KMS-11 (cell line): Measurements from ENCODE around the gene NIPBL.
A peak's percentile ranks its signal among the peaks of the same experiment; 100 is the strongest.

Experiments
- H2AFZ ChIP-seq: fragments of 200-600 bp; sonication (generic); 2 replicates; pipeline ENCODE4 v1.6.1; 2016; ENCODE audit warnings: antibody characterized with exemption, mixed run types, low read depth
- H3K27ac ChIP-seq: fragments of 200-600 bp; sonication (generic); 2 replicates; pipeline ENCODE4 v1.6.1; 2016; ENCODE audit warnings: mild to moderate bottlenecking, mixed run types
- H3K27me3 ChIP-seq: fragments of 200-600 bp; sonication (generic); 2 replicates; pipeline ENCODE4 v1.6.1; 2017; ENCODE audit warnings: mild to moderate bottlenecking, low read depth, mixed run types, moderate library complexity; ENCODE audit not compliant: insufficient read depth
- H3K36me3 ChIP-seq: fragments of 200-600 bp; sonication (generic); 2 replicates; pipeline ENCODE4 v1.6.1; 2017; ENCODE audit warnings: mild to moderate bottlenecking, mixed run types; ENCODE audit not compliant: insufficient read depth
- H3K4me1 ChIP-seq: fragments of 200-600 bp; sonication (generic); 2 replicates; pipeline ENCODE4 v1.6.1; 2016; ENCODE audit warnings: mild to moderate bottlenecking, low read depth, mixed run types; ENCODE audit not compliant: poor library complexity, severe bottlenecking
- H3K4me2 ChIP-seq: fragments of 200-600 bp; sonication (generic); 2 replicates; pipeline ENCODE4 v1.7.0; 2016; ENCODE audit warnings: mild to moderate bottlenecking, mixed run types
- H3K4me3 ChIP-seq: fragments of 200-600 bp; sonication (generic); IDR thresholded peaks from 2 replicates; pipeline ENCODE4 v1.6.1; 2017; ENCODE audit warnings: low read depth, low read length, mixed read lengths; ENCODE audit not compliant: insufficient read depth
- H3K79me2 ChIP-seq: fragments of 200-600 bp; sonication (generic); 2 replicates; pipeline ENCODE4 v1.6.1; 2016; ENCODE audit warnings: low read depth, mixed run types; ENCODE audit not compliant: insufficient read depth
- H3K9ac ChIP-seq: fragments of 200-600 bp; sonication (generic); 2 replicates; pipeline ENCODE4 v1.6.1; 2016; ENCODE audit warnings: mild to moderate bottlenecking, mixed run types
- H4K20me1 ChIP-seq: fragments of 200-600 bp; sonication (generic); 2 replicates; pipeline ENCODE4 v1.6.1; 2016; ENCODE audit warnings: mild to moderate bottlenecking, mixed run types; ENCODE audit not compliant: insufficient read depth
- TF ChIP-seq, protein P1 (sequence below): fragments of 200-600 bp; sonication (generic); conservative IDR thresholded peaks from 2 replicates; pipeline ENCODE4 v1.6.1; 2017; ENCODE audit warnings: low read depth, mild to moderate bottlenecking, antibody characterized with exemption, low read length, moderate library complexity, mixed read lengths

NIPBL gene, protein sequence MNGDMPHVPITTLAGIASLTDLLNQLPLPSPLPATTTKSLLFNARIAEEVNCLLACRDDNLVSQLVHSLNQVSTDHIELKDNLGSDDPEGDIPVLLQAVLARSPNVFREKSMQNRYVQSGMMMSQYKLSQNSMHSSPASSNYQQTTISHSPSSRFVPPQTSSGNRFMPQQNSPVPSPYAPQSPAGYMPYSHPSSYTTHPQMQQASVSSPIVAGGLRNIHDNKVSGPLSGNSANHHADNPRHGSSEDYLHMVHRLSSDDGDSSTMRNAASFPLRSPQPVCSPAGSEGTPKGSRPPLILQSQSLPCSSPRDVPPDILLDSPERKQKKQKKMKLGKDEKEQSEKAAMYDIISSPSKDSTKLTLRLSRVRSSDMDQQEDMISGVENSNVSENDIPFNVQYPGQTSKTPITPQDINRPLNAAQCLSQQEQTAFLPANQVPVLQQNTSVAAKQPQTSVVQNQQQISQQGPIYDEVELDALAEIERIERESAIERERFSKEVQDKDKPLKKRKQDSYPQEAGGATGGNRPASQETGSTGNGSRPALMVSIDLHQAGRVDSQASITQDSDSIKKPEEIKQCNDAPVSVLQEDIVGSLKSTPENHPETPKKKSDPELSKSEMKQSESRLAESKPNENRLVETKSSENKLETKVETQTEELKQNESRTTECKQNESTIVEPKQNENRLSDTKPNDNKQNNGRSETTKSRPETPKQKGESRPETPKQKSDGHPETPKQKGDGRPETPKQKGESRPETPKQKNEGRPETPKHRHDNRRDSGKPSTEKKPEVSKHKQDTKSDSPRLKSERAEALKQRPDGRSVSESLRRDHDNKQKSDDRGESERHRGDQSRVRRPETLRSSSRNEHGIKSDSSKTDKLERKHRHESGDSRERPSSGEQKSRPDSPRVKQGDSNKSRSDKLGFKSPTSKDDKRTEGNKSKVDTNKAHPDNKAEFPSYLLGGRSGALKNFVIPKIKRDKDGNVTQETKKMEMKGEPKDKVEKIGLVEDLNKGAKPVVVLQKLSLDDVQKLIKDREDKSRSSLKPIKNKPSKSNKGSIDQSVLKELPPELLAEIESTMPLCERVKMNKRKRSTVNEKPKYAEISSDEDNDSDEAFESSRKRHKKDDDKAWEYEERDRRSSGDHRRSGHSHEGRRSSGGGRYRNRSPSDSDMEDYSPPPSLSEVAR (N-terminal part only)

DNA sequence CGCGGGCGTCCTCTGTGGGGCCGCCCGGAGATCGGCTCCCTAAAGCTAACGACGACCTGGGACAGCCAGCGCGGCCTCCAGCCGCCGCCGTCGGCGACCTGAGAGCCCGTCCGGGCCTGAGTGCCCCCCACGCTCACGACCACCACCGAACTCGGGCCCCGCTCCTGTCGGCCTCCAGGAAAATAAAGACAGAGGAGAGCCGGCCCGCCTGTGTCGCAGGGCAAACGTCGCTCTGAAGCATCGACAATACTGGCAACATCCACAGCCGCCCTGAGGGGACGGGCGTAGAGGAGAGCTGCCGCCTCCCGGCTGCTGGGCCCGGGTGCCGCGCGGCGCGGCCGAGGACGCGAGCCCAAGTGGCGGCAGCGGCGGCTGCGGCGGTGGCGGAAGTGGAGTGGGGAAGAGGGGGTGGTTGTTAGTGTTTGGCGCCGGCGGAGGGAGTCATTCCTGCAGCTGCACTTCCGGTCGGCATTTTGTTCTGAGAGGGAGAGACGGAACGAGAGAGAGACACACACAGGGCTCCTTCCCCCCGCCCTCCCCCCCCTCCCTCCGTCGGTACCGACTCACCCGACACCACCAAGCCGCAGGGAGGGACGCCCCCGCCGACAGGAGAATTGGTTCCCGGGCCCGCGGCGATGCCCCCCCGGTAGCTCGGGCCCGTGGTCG lies at the start of gene NIPBL:
Gene NIPBL (plus strand): TSS at position 471 of the 666 bp plus-strand sequence. CDS start 76,928 bp downstream, outside the sequence.
- peaks cover 93% of the 10 kb centered on the region for H3K79me2 ChIP-seq
- peak within 1 kb of the TSS; percentile 92 for H3K9ac ChIP-seq
- H2AFZ ChIP-seq: peak within 1 kb of the TSS; percentile 89
- no peaks in the 10 kb centered on the region for H3K27me3 ChIP-seq
- H3K36me3 ChIP-seq: no peaks in the 10 kb centered on the region
- peaks cover 53% of the 10 kb centered on the region for H3K4me1 ChIP-seq
- H3K27ac ChIP-seq: peak within 1 kb of the TSS; percentile 96
- TF ChIP-seq, protein P1, sequence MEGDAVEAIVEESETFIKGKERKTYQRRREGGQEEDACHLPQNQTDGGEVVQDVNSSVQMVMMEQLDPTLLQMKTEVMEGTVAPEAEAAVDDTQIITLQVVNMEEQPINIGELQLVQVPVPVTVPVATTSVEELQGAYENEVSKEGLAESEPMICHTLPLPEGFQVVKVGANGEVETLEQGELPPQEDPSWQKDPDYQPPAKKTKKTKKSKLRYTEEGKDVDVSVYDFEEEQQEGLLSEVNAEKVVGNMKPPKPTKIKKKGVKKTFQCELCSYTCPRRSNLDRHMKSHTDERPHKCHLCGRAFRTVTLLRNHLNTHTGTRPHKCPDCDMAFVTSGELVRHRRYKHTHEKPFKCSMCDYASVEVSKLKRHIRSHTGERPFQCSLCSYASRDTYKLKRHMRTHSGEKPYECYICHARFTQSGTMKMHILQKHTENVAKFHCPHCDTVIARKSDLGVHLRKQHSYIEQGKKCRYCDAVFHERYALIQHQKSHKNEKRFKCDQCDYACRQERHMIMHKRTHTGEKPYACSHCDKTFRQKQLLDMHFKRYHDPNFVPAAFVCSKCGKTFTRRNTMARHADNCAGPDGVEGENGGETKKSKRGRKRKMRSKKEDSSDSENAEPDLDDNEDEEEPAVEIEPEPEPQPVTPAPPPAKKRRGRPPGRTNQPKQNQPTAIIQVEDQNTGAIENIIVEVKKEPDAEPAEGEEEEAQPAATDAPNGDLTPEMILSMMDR: 0 out of 2 replicates have a peak, but pooled peaks have one; percentile 7
- H4K20me1 ChIP-seq: peaks cover 34% of the 10 kb centered on the region
- H3K4me3 ChIP-seq: no peak within 1 kb of the TSS
- H3K4me2 ChIP-seq: peak within 1 kb of the TSS; percentile 98

DNA sequence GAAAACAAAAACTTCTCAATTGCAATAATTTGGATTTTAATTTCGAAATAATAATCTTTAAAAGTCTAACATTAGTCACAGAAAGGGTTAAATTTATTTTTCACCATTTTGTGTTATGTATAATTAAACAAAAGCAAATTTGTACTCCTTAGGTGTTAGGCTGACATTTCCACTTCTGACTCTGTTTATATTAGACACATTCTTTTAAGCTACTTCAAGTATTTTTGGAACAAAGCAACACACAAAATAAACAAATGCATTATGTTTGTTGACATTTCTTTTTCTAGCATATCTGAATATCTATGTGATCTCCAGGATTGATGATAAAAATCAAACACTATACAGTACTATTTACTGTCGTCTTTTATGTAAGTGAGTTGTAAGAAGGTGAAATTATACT lies 44.3 kb upstream of the NIPBL start:
- H3K4me3 ChIP-seq: no peak overlapping the region
- H4K20me1 ChIP-seq: no peaks in the 10 kb centered on the region
- no peak overlapping the region for H3K4me2 ChIP-seq

DNA sequence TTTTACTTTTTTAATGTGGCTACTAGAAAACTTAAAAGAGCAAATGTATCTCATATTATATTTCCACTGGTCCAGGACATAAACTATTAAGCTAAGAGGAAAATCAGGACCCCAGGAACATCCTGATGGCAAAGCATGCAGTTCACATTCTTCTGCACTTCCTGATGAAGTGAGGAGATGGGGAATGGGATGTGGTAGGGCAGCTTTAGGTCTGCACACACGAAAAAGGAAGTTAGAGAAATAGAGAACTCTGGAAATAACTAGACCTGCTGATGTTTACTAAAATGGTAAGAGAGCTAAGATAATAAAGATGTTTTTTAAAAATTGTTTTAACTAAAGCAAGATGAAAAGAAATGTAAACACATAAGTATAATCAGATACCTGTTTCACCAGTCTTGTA lies 39.7 kb upstream of the NIPBL start:
- no peaks in the 10 kb centered on the region for H3K4me1 ChIP-seq
- no peaks in the 10 kb centered on the region for H3K36me3 ChIP-seq
- H4K20me1 ChIP-seq: no peaks in the 10 kb centered on the region
- no peaks in the 10 kb centered on the region for H3K79me2 ChIP-seq
- no peak overlapping the region for H3K4me3 ChIP-seq
- H3K4me2 ChIP-seq: no peak overlapping the region
- H2AFZ ChIP-seq: no peak overlapping the region
- H3K27me3 ChIP-seq: no peaks in the 10 kb centered on the region
- H3K27ac ChIP-seq: no peak overlapping the region
- TF ChIP-seq, protein P1: no peak
- H3K9ac ChIP-seq: no peak overlapping the region

More for the DNA sequence above, 44.3 kb upstream of the NIPBL start:
- no peaks in the 10 kb centered on the region for H3K27me3 ChIP-seq
- H2AFZ ChIP-seq: no peak overlapping the region
- H3K9ac ChIP-seq: no peak overlapping the region
- no peak overlapping the region for H3K27ac ChIP-seq
- H3K79me2 ChIP-seq: no peaks in the 10 kb centered on the region
- TF ChIP-seq, protein P1: no peak
- no peaks in the 10 kb centered on the region for H3K4me1 ChIP-seq
- no peaks in the 10 kb centered on the region for H3K36me3 ChIP-seq
